ENCODE results near the gene TUBB4A. TPM values are rescaled to one million over a fixed set of nuclear protein-coding genes. Genes with fewer than 3 reads are reported as not detected.
"Not testable (repeated sequence)": the region's sequence is repeated elsewhere in the genome, so short reads cannot be mapped to it uniquely, and the experiment has no call there.

TUBB4A gene
- total RNA-seq (2014; rRNA removed; shearing (Covaris generic)), result not detected in 2 replicates

- H3K4me3 ChIP-seq, result no peak within 1 kb of the TSS
- no peaks in the 10 kb centered on the region for H3K9me3 ChIP-seq (replicated peaks)
- H3K27ac ChIP-seq, result no peak within 1 kb of the TSS
- H3K27me3 ChIP-seq, result no peaks in the 10 kb centered on the region
- no peaks in the 10 kb centered on the region for H3K4me1 ChIP-seq
- no peak for DNase-seq
- H3K36me3 ChIP-seq, result no peaks in the 10 kb centered on the region
These were observed at the start of gene TUBB4A for GRCh38 chr19:6501740-6502648. TUBB4A (minus strand) TSS chr19:6502309; CDS start chr19:6502212, 97 bp downstream.

- DNase-seq, result no peak
- no peak overlapping the region for H3K4me3 ChIP-seq
- no peak overlapping the region for H3K27ac ChIP-seq
- H3K4me1 ChIP-seq, result no peaks in the 10 kb centered on the region
- H3K27me3 ChIP-seq, result no peaks in the 10 kb centered on the region
- no peaks in the 10 kb centered on the region for H3K36me3 ChIP-seq
- H3K9me3 ChIP-seq (replicated peaks), result no peaks in the 10 kb centered on the region
These were observed 49.0 kb upstream of the TUBB4A start for GRCh38 chr19:6551091-6551490.

GRCh38 chr19:6550679-6551078, 48.6 kb upstream of the TUBB4A start:
- not testable (repeated sequence) for H3K27me3 ChIP-seq; H3K36me3 ChIP-seq; DNase-seq; H3K4me3 ChIP-seq; H3K9me3 ChIP-seq (replicated peaks); H3K27ac ChIP-seq; H3K4me1 ChIP-seq

- DNase-seq, result no peak
These were observed 41.8 kb upstream of the TUBB4A start for GRCh38 chr19:6543866-6544347.

GRCh38 chr19:6540918-6541689, 39.0 kb upstream of the TUBB4A start:
- Histone ChIP-seq H3K36me3 (no peaks in the 10 kb centered on the region), H3K27me3 (no peaks in the 10 kb centered on the region), H3K4me1 (no peaks in the 10 kb centered on the region), H3K4me3 (no peak overlapping the region), H3K9me3 (replicated peaks) (no peaks in the 10 kb centered on the region), H3K27ac (no peak overlapping the region)
- DNase-seq, result no peak

More at GRCh38 chr19:6543866-6544347, 41.8 kb upstream of the TUBB4A start:
- Histone ChIP-seq H3K36me3 (no peaks in the 10 kb centered on the region), H3K27me3 (no peaks in the 10 kb centered on the region), H3K4me3 (no peak overlapping the region), H3K27ac (no peak overlapping the region), H3K4me1 (no peaks in the 10 kb centered on the region), H3K9me3 (replicated peaks) (no peaks in the 10 kb centered on the region)

- Histone ChIP-seq H3K4me1 (no peaks in the 10 kb centered on the region), H3K27ac (no peak overlapping the region), H3K36me3 (no peaks in the 10 kb centered on the region), H3K9me3 (replicated peaks) (no peaks in the 10 kb centered on the region), H3K4me3 (no peak overlapping the region), H3K27me3 (no peaks in the 10 kb centered on the region)
- DNase-seq, result no peak
These were observed 37.4 kb upstream of the TUBB4A start for GRCh38 chr19:6539514-6539913.

- Histone ChIP-seq H3K27me3 (no peaks in the 10 kb centered on the region), H3K27ac (no peak overlapping the region), H3K36me3 (no peaks in the 10 kb centered on the region), H3K9me3 (replicated peaks) (no peaks in the 10 kb centered on the region), H3K4me1 (no peaks in the 10 kb centered on the region), H3K4me3 (no peak overlapping the region)
- DNase-seq, result no peak
These were observed 33.5 kb upstream of the TUBB4A start for GRCh38 chr19:6535558-6536137.

GRCh38 chr19:6534451-6535093, 32.5 kb upstream of the TUBB4A start:
- Histone ChIP-seq H3K9me3 (replicated peaks) (no peaks in the 10 kb centered on the region), H3K4me3 (no peak overlapping the region), H3K27me3 (no peaks in the 10 kb centered on the region), H3K4me1 (no peaks in the 10 kb centered on the region), H3K36me3 (no peaks in the 10 kb centered on the region), H3K27ac (no peak overlapping the region)
- no peak for DNase-seq

- Histone ChIP-seq H3K4me1 (no peaks in the 10 kb centered on the region), H3K27me3 (no peaks in the 10 kb centered on the region), H3K27ac (no peak overlapping the region), H3K9me3 (replicated peaks) (no peaks in the 10 kb centered on the region), H3K4me3 (no peak overlapping the region), H3K36me3 (no peaks in the 10 kb centered on the region)
- no peak for DNase-seq
These were observed 31.8 kb upstream of the TUBB4A start for GRCh38 chr19:6533746-6534418.

GRCh38 chr19:6533000-6533328, 30.9 kb upstream of the TUBB4A start:
- H3K27me3 ChIP-seq, result no peaks in the 10 kb centered on the region
- no peaks in the 10 kb centered on the region for H3K36me3 ChIP-seq
- no peaks in the 10 kb centered on the region for H3K9me3 ChIP-seq (replicated peaks)
- H3K27ac ChIP-seq, result no peak overlapping the region
- H3K4me3 ChIP-seq, result no peak overlapping the region
- H3K4me1 ChIP-seq, result no peaks in the 10 kb centered on the region
- no peak for DNase-seq

- Histone ChIP-seq H3K27ac (no peak overlapping the region), H3K27me3 (no peaks in the 10 kb centered on the region), H3K4me1 (no peaks in the 10 kb centered on the region), H3K9me3 (replicated peaks) (no peaks in the 10 kb centered on the region), H3K36me3 (no peaks in the 10 kb centered on the region), H3K4me3 (no peak overlapping the region)
- no peak for DNase-seq
These were observed 30.3 kb upstream of the TUBB4A start for GRCh38 chr19:6532244-6532999.

- no peaks in the 10 kb centered on the region for H3K4me1 ChIP-seq
- no peak overlapping the region for H3K27ac ChIP-seq
- no peak for DNase-seq
- no peaks in the 10 kb centered on the region for H3K36me3 ChIP-seq
- H3K4me3 ChIP-seq, result no peak overlapping the region
- H3K27me3 ChIP-seq, result no peaks in the 10 kb centered on the region
- H3K9me3 ChIP-seq (replicated peaks), result no peaks in the 10 kb centered on the region
These were observed 29.8 kb upstream of the TUBB4A start for GRCh38 chr19:6531956-6532243.

- Histone ChIP-seq H3K4me1 (no peaks in the 10 kb centered on the region), H3K4me3 (no peak overlapping the region), H3K9me3 (replicated peaks) (no peaks in the 10 kb centered on the region), H3K36me3 (no peaks in the 10 kb centered on the region), H3K27me3 (no peaks in the 10 kb centered on the region), H3K27ac (no peak overlapping the region)
- DNase-seq, result no peak
These were observed 29.2 kb upstream of the TUBB4A start for GRCh38 chr19:6531163-6531955.

Measured in SJCRH30 (cell line).